K562 (cell line): ENCODE data around the gene CNKSR1.

Experiments
- CREB3 ChIP-seq: fragments of 450-650 bp; conservative IDR thresholded peaks from 2 replicates; pipeline ENCODE4 v1.6.1; 2016; ENCODE audit warnings: missing genetic modification characterization, low read depth, mild to moderate bottlenecking, missing compliant biosample characterization, moderate library complexity
- EZH2 ChIP-seq: IDR thresholded peaks from 2 replicates; pipeline ENCODE4 v1.6.1; 2012; ENCODE audit warnings: low read depth, mild to moderate bottlenecking, inconsistent platforms, low read length, borderline replicate concordance
- POLR2A ChIP-seq: fragments of 450-650 bp; conservative IDR thresholded peaks from 2 replicates; pipeline ENCODE4 v1.6.1; 2016
- SP1 ChIP-seq: sonication (generic); formaldehyde crosslinking; IDR thresholded peaks from 2 replicates; pipeline ENCODE4 v1.8.1; 2022; ENCODE audit warnings: mild to moderate bottlenecking, missing genetic modification reagents
- TAF1 ChIP-seq: IDR thresholded peaks from 2 replicates; pipeline ENCODE4 v1.6.1; 2011; ENCODE audit warnings: mild to moderate bottlenecking, low read length, moderate library complexity; ENCODE audit not compliant: insufficient read depth, control insufficient read depth, severe bottlenecking; ENCODE audit errors: extremely low read depth
- ZMIZ1 ChIP-seq, 2 experiments: fragments of 150-350 bp in 1 of 2; IDR thresholded peaks; 2 replicates each; pipeline ENCODE4 v1.6.1; 2012 to 2016; ENCODE audit warnings: low read depth in 2 of 2, low read length in 2 of 2, mild to moderate bottlenecking in 1 of 2, moderate library complexity in 1 of 2
- TF ChIP-seq, protein P1 (sequence below), 3 experiments: IDR thresholded peaks in 2 of 3; conservative IDR thresholded peaks in 1 of 3; 2 replicates each; pipeline ENCODE4 v1.5.1; 2011 to 2012; ENCODE audit warnings: low read length in 3 of 3, mild to moderate bottlenecking in 3 of 3, control low read depth in 2 of 3, improper control_type of control experiment in 1 of 3, inconsistent platforms in 1 of 3, low read depth in 1 of 3, mixed read lengths in 1 of 3, moderate library complexity in 1 of 3; ENCODE audit not compliant: insufficient read depth in 2 of 3
- TF ChIP-seq, protein P2 (sequence below): sonication (generic); formaldehyde crosslinking; IDR thresholded peaks from 2 replicates; pipeline ENCODE4 v1.9.0; 2022; ENCODE audit warnings: mild to moderate bottlenecking, missing genetic modification reagents
- TF ChIP-seq, protein P3 (sequence below): conservative IDR thresholded peaks from 2 replicates; pipeline ENCODE4 v1.6.1; 2011; ENCODE audit warnings: low read depth, mild to moderate bottlenecking, low read length; ENCODE audit not compliant: control insufficient read depth

GRCh38 chr1:26164861-26165842, 12.1 kb upstream of the CNKSR1 start:
- TF ChIP-seq TAF1: no peak
- TF ChIP-seq ZMIZ1 (IDR thresholded peaks at IDR 0.05; ENCODE audit: low read depth in 2 of 2, low read length in 2 of 2): no peak
- TF ChIP-seq POLR2A: no peak
- TF ChIP-seq, protein P1, sequence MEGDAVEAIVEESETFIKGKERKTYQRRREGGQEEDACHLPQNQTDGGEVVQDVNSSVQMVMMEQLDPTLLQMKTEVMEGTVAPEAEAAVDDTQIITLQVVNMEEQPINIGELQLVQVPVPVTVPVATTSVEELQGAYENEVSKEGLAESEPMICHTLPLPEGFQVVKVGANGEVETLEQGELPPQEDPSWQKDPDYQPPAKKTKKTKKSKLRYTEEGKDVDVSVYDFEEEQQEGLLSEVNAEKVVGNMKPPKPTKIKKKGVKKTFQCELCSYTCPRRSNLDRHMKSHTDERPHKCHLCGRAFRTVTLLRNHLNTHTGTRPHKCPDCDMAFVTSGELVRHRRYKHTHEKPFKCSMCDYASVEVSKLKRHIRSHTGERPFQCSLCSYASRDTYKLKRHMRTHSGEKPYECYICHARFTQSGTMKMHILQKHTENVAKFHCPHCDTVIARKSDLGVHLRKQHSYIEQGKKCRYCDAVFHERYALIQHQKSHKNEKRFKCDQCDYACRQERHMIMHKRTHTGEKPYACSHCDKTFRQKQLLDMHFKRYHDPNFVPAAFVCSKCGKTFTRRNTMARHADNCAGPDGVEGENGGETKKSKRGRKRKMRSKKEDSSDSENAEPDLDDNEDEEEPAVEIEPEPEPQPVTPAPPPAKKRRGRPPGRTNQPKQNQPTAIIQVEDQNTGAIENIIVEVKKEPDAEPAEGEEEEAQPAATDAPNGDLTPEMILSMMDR (IDR thresholded peaks at IDR 0.05 in 2 of 3, conservative IDR thresholded peaks at IDR 0.05 in 1 of 3; ENCODE audit: insufficient read depth in 2 of 3, low read depth in 1 of 3, low read length in 3 of 3): no peak
- TF ChIP-seq SP1: no peak
- TF ChIP-seq, protein P2, sequence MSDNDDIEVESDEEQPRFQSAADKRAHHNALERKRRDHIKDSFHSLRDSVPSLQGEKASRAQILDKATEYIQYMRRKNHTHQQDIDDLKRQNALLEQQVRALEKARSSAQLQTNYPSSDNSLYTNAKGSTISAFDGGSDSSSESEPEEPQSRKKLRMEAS (CRISPR knock-in tag): no peak; the same call in 1 of the 2 replicates
- TF ChIP-seq, protein P3, sequence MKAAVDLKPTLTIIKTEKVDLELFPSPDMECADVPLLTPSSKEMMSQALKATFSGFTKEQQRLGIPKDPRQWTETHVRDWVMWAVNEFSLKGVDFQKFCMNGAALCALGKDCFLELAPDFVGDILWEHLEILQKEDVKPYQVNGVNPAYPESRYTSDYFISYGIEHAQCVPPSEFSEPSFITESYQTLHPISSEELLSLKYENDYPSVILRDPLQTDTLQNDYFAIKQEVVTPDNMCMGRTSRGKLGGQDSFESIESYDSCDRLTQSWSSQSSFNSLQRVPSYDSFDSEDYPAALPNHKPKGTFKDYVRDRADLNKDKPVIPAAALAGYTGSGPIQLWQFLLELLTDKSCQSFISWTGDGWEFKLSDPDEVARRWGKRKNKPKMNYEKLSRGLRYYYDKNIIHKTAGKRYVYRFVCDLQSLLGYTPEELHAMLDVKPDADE: no peak
- TF ChIP-seq EZH2: no peak
- TF ChIP-seq CREB3 (tag): no peak
